H7 (cell line): ENCODE measurements around the gene CUX1. TPM values are rescaled to one million over a fixed set of nuclear protein-coding genes. Genes with fewer than 3 reads are reported as not detected.
"Not testable (repeated sequence)": the region's sequence is repeated elsewhere in the genome, so short reads cannot be mapped to it uniquely, and the experiment has no call there.

ENCODE experiments used
- DNase-seq: peaks from one replicate; pipeline ENCODE4 v3.0.0; 2012
- H3K27me3 ChIP-seq: 2 replicates; pipeline ENCODE4 v1.6.0; 2011; ENCODE audit warnings: mild to moderate bottlenecking, low read length; ENCODE audit not compliant: control insufficient read depth, insufficient read depth
- H3K36me3 ChIP-seq: replicated peaks from 2 replicates; pipeline ENCODE4 v1.5.1; 2011; ENCODE audit warnings: low read length; ENCODE audit not compliant: control insufficient read depth, insufficient read depth
- H3K4me3 ChIP-seq: 2 replicates; pipeline ENCODE4 v1.5.1; 2011; ENCODE audit warnings: low read depth, mild to moderate bottlenecking, control low read depth, low read length, moderate library complexity; ENCODE audit not compliant: insufficient read depth
- total RNA-seq: library from RNA; depleted of rRNA; stranded (reverse); fragments of >200 nt; shearing (Covaris generic); gene quantifications from 2 replicates; pipeline ENCODE4 v1.2.3, GENCODE V29; 2014

The CUX1 gene
- total RNA-seq, 1 experiment from 2014 or later = 28.2 TPM

- DNase-seq = no peak
- 0 out of 2 replicates have a peak, but pooled peaks cover 2% of the 10 kb centered on the region for H3K36me3 ChIP-seq
- no peak overlapping the region for H3K4me3 ChIP-seq
- no peaks in the 10 kb centered on the region for H3K27me3 ChIP-seq
These were observed 8.8 kb downstream of the CUX1 start for GRCh38 chr7:101826081-101826835.

- no peaks in the 10 kb centered on the region for H3K27me3 ChIP-seq
- H3K36me3 ChIP-seq = 0 out of 2 replicates have a peak, but pooled peaks cover 2% of the 10 kb centered on the region
- DNase-seq = peak; percentile 40
- H3K4me3 ChIP-seq = no peak overlapping the region
These were observed 11.0 kb downstream of the CUX1 start for GRCh38 chr7:101828301-101829020.

GRCh38 chr7:101829374-101829773 is 11.9 kb downstream of the CUX1 start:
- Histone ChIP-seq H3K4me3 (no peak overlapping the region), H3K36me3 (0 out of 2 replicates have a peak, but pooled peaks cover 2% of the 10 kb centered on the region), H3K27me3 (no peaks in the 10 kb centered on the region)
- DNase-seq = no peak

GRCh38 chr7:101829821-101830220 is 12.4 kb downstream of the CUX1 start:
- no peak for DNase-seq
- H3K27me3 ChIP-seq = no peaks in the 10 kb centered on the region
- 0 out of 2 replicates have a peak, but pooled peaks cover 2% of the 10 kb centered on the region for H3K36me3 ChIP-seq
- no peak overlapping the region for H3K4me3 ChIP-seq

- H3K27me3 ChIP-seq, H3K36me3 ChIP-seq, H3K4me3 ChIP-seq: not testable (repeated sequence)
- DNase-seq = peak; percentile 6
These were observed 14.0 kb downstream of the CUX1 start for GRCh38 chr7:101831396-101831795.

- Histone ChIP-seq H3K27me3 (no peaks in the 10 kb centered on the region), H3K36me3 (0 out of 2 replicates have a peak, but pooled peaks cover 2% of the 10 kb centered on the region), H3K4me3 (no peak overlapping the region)
- peak; percentile 29 for DNase-seq
These were observed 14.8 kb downstream of the CUX1 start for GRCh38 chr7:101832205-101832631.

GRCh38 chr7:101832685-101833375 is 15.4 kb downstream of the CUX1 start:
- Histone ChIP-seq H3K4me3 (no peak overlapping the region), H3K27me3 (no peaks in the 10 kb centered on the region), H3K36me3 (0 out of 2 replicates have a peak, but pooled peaks cover 2% of the 10 kb centered on the region)
- DNase-seq = peak; percentile 34

GRCh38 chr7:101833799-101834198 is 16.4 kb downstream of the CUX1 start:
- no peaks in the 10 kb centered on the region for H3K27me3 ChIP-seq
- H3K4me3 ChIP-seq = no peak overlapping the region
- peak; percentile 31 for DNase-seq
- 0 out of 2 replicates have a peak, but pooled peaks cover 2% of the 10 kb centered on the region for H3K36me3 ChIP-seq

- Histone ChIP-seq H3K36me3 (0 out of 2 replicates have a peak, but pooled peaks cover 2% of the 10 kb centered on the region), H3K4me3 (no peak overlapping the region), H3K27me3 (no peaks in the 10 kb centered on the region)
- DNase-seq = no peak
These were observed 17.7 kb downstream of the CUX1 start for GRCh38 chr7:101835136-101835535.

GRCh38 chr7:101837433-101837832 is 20.0 kb downstream of the CUX1 start:
- H3K36me3 ChIP-seq, DNase-seq, H3K27me3 ChIP-seq, H3K4me3 ChIP-seq: not testable (repeated sequence)

GRCh38 chr7:101838837-101839483 is 21.5 kb downstream of the CUX1 start:
- no peaks in the 10 kb centered on the region for H3K36me3 ChIP-seq
- no peaks in the 10 kb centered on the region for H3K27me3 ChIP-seq
- no peak overlapping the region for H3K4me3 ChIP-seq
- no peak for DNase-seq

- no peaks in the 10 kb centered on the region for H3K36me3 ChIP-seq
- no peak for DNase-seq
These were observed 23.9 kb downstream of the CUX1 start for GRCh38 chr7:101841328-101841727.

GRCh38 chr7:101843293-101844271 is 26.2 kb downstream of the CUX1 start:
- no peaks in the 10 kb centered on the region for H3K27me3 ChIP-seq
- H3K4me3 ChIP-seq = no peak overlapping the region
- peak; percentile 82 for DNase-seq

More at GRCh38 chr7:101841328-101841727, 23.9 kb downstream of the CUX1 start:
- Histone ChIP-seq H3K4me3 (no peak overlapping the region), H3K27me3 (no peaks in the 10 kb centered on the region)

More at GRCh38 chr7:101843293-101844271, 26.2 kb downstream of the CUX1 start:
- H3K36me3 ChIP-seq = peaks cover 1% of the 10 kb centered on the region; the same call in 1 of the 2 replicates
